ENCODE data around the gene HEMGN. TPM values are rescaled to one million over a fixed set of nuclear protein-coding genes. Genes with fewer than 3 reads are reported as not detected.

The HEMGN gene
- total RNA-seq, 2 experiments from 2014 or later: 0.69 to 0.99 TPM

DNA sequence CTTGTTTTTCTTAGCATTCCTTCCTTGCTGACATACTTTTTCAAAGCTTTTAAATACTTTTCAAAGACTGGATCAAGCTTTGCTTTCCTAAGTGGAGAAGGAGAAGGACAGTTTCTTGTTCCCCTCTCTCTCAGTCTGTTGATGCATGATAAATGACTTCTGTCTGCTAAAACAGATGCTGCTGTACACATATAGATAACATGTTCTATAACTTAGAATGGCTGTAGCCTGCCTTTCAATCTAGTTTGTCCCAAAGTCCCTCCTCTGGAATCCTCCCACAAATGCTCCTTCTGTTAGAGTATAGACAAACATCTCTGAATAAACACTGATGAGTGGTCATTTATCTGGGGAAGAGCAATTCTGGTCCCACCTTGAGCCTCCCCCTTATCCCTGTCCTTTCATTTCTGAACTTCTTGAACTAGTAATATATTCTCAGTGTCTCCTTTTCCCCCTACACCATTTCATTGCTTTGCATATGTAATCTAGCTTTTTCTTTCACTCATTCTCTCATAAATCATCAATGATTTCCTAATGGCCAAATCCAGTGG lies 5.4 kb upstream of the HEMGN start:
- H3K27me3 Mint-ChIP-seq: no peaks in the 10 kb centered on the region
- H3K27ac Mint-ChIP-seq: no peak overlapping the region
- peaks cover 6% of the 10 kb centered on the region for H3K4me1 Mint-ChIP-seq (ENCODE audit: low read depth)
- H3K36me3 Mint-ChIP-seq: no peaks in the 10 kb centered on the region
- intact Hi-C loops (cut with micrococcal nuclease): no loop called here
- DNase-seq: no peak
- POLR2A ChIA-PET: no interaction called here
- CTCF ChIA-PET: interaction anchor here (0.8 to 2.5 kb wide), 2 partner anchors 11 to 53 kb away, joined by 3 to 10 read pairs; no protein-coding TSS in a partner anchor
- no peak overlapping the region for H3K4me3 Mint-ChIP-seq
- no peaks in the 10 kb centered on the region for H3K9me3 Mint-ChIP-seq

DNA sequence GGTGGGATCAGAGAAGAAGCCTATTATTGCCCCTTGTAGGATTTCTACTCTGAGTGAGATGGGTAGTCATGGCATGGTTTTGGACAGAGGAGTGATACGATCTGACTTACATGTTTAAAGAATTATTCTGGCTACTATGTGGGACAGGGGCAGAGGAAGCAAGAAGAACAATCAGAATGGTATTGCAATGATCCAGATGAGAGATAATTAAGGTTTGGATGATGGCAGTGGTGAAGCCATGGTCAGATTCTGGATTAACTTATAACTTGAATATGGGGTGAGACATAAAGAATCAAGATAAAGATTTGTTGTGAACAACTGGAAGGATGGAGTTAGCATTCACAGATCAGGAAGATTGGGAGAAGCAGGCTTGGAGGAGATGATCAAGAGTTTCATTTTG lies 3.4 kb upstream of the HEMGN start:
- intact Hi-C loops (cut with micrococcal nuclease): no loop called here
- CTCF ChIA-PET: interaction anchor here (1.3 kb wide), 1 partner anchor 17 kb away, joined by 4 read pairs; no protein-coding TSS in a partner anchor
- H3K27me3 Mint-ChIP-seq: no peaks in the 10 kb centered on the region
- H3K9me3 Mint-ChIP-seq: no peaks in the 10 kb centered on the region
- H3K4me3 Mint-ChIP-seq: no peak overlapping the region
- POLR2A ChIA-PET: no interaction called here
- peaks cover 15% of the 10 kb centered on the region for H3K4me1 Mint-ChIP-seq (ENCODE audit: low read depth)
- H3K27ac Mint-ChIP-seq: no peak overlapping the region
- no peaks in the 10 kb centered on the region for H3K36me3 Mint-ChIP-seq
- DNase-seq: no peak

DNA sequence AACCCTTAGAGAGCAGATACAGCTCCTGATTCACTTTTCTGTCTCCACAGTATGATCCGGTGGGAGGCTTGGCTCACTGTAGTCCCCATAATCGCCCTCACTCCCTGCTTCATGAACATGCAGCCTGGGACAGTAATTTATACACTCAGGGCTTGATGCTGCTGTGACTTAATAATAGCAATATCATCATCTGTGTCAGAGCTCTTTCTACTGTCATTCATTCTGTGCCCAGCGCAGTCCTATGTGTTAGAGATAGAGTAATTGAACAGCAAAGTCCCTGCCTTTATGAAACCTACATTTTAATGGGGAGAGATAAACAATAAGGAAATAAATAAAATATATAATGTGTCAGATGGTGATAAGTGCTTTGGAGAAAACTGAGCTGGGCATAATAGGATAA lies 2.8 kb upstream of the HEMGN start:
- H3K27ac Mint-ChIP-seq: no peak overlapping the region
- DNase-seq: no peak
- H3K4me3 Mint-ChIP-seq: no peak overlapping the region
- H3K27me3 Mint-ChIP-seq: no peaks in the 10 kb centered on the region
- ChIA-PET CTCF (interaction anchor here (1.3 kb wide), 1 partner anchor 16 kb away, joined by 4 read pairs; no protein-coding TSS in a partner anchor), POLR2A (interaction anchor here (0.6 kb wide), 1 partner anchor 314 kb away, joined by 3 read pairs; the partner anchor contains the start of gene TBC1D2)
- no peaks in the 10 kb centered on the region for H3K36me3 Mint-ChIP-seq
- intact Hi-C loops (cut with micrococcal nuclease): no loop called here
- peaks cover 16% of the 10 kb centered on the region for H3K4me1 Mint-ChIP-seq (ENCODE audit: low read depth)
- H3K9me3 Mint-ChIP-seq: no peaks in the 10 kb centered on the region

DNA sequence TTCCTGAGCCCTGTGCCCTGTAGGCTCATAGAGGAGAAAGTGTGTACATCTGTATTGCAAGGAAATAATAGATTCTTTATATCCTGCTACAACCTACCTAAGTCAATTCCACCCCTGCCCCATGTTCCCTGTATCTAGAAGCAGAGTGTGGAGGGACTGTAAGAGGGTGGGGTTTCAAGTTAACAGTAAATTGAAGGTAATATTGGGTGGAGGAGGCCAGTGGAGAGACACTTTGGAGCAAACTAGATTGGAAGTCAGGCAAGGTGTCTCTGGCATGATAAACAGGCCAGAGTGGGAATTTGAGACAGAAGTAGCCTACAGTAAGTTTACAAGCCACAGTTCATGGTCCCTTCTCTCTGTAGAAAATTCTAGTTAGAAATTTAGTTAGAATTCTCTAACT lies 2.3 kb upstream of the HEMGN start:
- H3K27me3 Mint-ChIP-seq: no peaks in the 10 kb centered on the region
- DNase-seq: no peak
- H3K4me3 Mint-ChIP-seq: no peak overlapping the region
- no peak overlapping the region for H3K27ac Mint-ChIP-seq
- ChIA-PET CTCF (interaction anchor here (1.3 kb wide), 1 partner anchor 16 kb away, joined by 4 read pairs; no protein-coding TSS in a partner anchor), POLR2A (interaction anchor here (0.6 kb wide), 1 partner anchor 315 kb away, joined by 3 read pairs; the partner anchor contains the start of gene TBC1D2)
- H3K36me3 Mint-ChIP-seq: no peaks in the 10 kb centered on the region
- H3K9me3 Mint-ChIP-seq: no peaks in the 10 kb centered on the region
- H3K4me1 Mint-ChIP-seq (ENCODE audit: low read depth): peaks cover 20% of the 10 kb centered on the region
- intact Hi-C loops (cut with micrococcal nuclease): no loop called here

DNA sequence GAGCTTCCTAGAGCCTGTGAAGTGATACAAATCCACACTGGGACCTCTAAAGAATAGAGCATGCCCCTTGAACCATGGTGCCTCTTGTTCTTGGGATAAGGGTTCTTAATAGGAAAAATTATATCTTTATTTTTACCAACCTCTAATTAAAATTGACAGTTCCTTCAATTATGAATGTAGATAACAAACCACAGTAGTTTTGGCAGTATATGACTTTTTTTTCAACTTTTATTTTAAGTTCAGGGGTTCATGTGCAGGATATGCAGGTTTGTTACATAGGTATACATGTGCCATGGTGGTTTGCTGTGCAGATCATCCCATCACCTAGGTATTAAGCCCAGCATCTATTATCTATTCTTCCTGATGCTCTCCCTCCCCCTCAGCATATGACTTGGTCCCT lies 974 bp downstream of the HEMGN start:
- ChIA-PET CTCF (interaction anchor here (0.8 to 3.2 kb wide), 2 partner anchors 13 to 17 kb away, joined by 3 to 15 read pairs; no protein-coding TSS in a partner anchor), POLR2A (no interaction called here)
- H3K4me3 Mint-ChIP-seq: no peak overlapping the region
- no peaks in the 10 kb centered on the region for H3K9me3 Mint-ChIP-seq
- no peaks in the 10 kb centered on the region for H3K36me3 Mint-ChIP-seq
- intact Hi-C loops (cut with micrococcal nuclease): no loop called here
- H3K27me3 Mint-ChIP-seq: no peaks in the 10 kb centered on the region
- peaks cover 26% of the 10 kb centered on the region for H3K4me1 Mint-ChIP-seq (ENCODE audit: low read depth)
- no peak overlapping the region for H3K27ac Mint-ChIP-seq
- no peak for DNase-seq

DNA sequence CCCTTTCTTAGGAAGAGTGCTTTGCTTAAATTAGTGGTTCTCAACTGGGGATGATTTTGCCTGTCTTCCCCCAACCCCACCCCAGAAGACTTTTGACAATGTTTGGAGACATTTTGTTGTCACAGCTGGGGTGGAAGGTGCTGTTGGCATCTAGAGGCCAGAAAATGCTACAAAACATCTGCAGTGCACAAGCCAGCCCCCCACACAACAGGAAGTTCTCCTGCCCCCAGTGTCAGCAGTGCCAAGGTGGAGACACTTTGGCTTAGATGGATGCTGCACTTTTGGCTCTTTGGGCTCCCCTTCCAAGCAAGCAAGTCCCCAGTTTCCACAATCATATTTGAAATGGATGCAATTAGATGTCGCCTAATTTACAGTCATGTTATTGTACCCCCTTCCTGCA lies 2.7 kb downstream of the HEMGN start:
- CTCF ChIA-PET: interaction anchor here (1.6 to 3.2 kb wide), 2 partner anchors 11 to 45 kb away, joined by 4 to 15 read pairs; no protein-coding TSS in a partner anchor
- no peak overlapping the region for H3K4me3 Mint-ChIP-seq
- intact Hi-C loops (cut with micrococcal nuclease): no loop called here
- POLR2A ChIA-PET: no interaction called here
- DNase-seq: no peak
- no peaks in the 10 kb centered on the region for H3K9me3 Mint-ChIP-seq
- no peaks in the 10 kb centered on the region for H3K36me3 Mint-ChIP-seq
- H3K4me1 Mint-ChIP-seq (ENCODE audit: low read depth): peaks cover 44% of the 10 kb centered on the region
- H3K27me3 Mint-ChIP-seq: no peaks in the 10 kb centered on the region
- no peak overlapping the region for H3K27ac Mint-ChIP-seq

DNA sequence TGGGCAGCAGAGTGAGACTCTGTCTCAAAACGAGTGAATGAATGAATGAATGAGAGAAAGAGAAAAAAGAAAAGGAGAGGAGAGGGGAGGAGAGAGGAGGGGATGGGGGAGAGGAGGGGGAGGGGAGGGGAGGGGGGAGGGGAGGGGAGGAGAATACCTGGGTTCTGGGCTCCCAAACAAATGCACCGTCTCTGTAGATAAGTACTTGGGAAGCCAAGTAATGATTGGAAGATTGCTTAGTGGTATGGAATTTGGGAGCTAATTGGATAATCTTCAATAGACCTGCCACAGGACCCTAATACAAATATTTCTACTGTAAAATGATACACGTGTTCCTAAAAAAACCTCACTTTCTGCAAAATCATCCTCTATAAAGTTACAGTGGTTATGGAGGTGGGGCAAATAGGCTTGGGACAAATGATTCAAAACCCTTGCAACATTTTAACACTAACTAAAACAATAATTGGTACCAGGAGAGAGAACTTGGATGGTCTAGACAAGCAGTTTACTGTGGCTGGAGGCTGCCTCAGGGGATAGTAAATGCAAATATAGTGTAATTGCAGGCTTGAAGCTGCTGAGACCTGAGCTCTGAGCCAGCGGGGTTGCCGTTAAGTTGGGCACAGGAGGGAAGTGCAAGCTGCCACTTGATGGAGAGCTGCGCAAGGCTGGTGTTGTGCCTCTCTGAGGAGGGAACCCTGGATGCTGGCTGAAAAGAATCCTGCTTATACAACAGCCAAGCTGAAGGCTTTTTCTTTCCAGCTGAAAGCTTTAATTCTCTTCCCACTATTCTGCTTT lies 3.5 kb downstream of the HEMGN start:
- CTCF ChIA-PET: interaction anchor here (3.2 kb wide), 1 partner anchor 11 kb away, joined by 15 read pairs; no protein-coding TSS in a partner anchor

DNA sequence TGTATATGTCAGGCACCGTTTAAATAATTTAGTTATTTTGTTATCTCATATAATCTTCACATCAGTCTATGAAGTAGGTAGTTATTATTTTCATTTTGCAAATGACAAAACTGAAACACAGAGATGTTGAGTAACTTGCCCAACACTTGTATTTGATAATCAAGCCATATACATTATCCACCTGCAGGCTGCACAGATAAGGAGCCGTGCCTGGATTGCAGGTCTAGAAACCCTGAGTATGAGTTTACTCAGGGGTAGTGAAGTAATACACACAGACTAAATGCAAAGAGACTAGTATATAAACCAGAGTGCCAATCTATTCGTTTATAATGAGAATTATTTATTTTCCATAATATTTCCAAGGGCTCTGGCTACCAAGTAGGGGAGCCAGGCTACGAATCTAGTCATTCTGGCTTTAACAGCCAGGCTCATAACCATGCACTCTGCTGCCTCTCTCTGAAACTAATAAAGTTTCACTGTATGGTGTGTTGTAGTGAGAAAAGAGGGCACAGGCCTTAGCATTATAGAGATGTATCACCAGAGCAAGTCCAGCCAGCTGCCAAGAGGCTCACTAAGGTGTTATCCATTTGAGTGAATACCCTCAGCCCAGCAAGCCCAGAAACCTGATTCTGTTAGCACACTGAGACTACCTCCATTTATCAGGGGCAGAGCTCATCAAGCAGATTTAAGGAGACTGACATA lies 4.5 kb downstream of the HEMGN start:
- intact Hi-C loops (cut with micrococcal nuclease): no loop called here
- H3K36me3 Mint-ChIP-seq: no peaks in the 10 kb centered on the region

More for the DNA sequence above, 3.5 kb downstream of the HEMGN start:
- H3K27me3 Mint-ChIP-seq: no peaks in the 10 kb centered on the region
- H3K4me1 Mint-ChIP-seq (ENCODE audit: low read depth): peaks cover 48% of the 10 kb centered on the region
- POLR2A ChIA-PET: no interaction called here
- H3K4me3 Mint-ChIP-seq: no peak overlapping the region
- intact Hi-C loops (cut with micrococcal nuclease): no loop called here
- H3K9me3 Mint-ChIP-seq: no peaks in the 10 kb centered on the region
- DNase-seq: no peak
- H3K36me3 Mint-ChIP-seq: no peaks in the 10 kb centered on the region
- H3K27ac Mint-ChIP-seq: no peak overlapping the region

DNA sequence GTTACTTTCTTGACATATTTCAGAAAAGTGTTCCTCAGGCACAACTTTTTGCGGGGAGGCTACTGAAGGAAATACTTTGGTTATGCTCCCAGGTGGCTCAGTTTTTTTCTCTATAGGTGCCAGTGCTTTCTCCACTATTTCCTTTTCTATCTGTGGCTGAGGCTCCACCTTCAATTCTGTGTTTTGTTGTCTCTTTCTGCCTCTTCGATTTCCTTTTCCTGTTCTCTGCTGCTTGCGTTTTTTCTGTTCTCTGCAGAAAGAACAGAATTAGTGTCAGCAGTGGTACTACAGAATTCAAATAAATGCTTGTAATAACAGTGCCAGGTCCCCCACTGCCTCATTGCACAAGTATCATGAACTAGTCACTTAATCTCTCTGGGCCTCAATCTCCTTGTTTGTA lies 7.0 kb downstream of the HEMGN start:
- intact Hi-C loops (cut with micrococcal nuclease): loop anchor here (1.0 kb wide), 1 partner anchor 7 kb away; the partner anchor contains the start of gene HEMGN
- CTCF ChIA-PET: interaction anchor here (0.9 to 2.1 kb wide), 3 partner anchors 8 to 36 kb away, joined by 3 to 10 read pairs (median 7); no protein-coding TSS in a partner anchor
- Mint-ChIP-seq H3K36me3 (no peaks in the 10 kb centered on the region), H3K27ac (peak overlapping the region; percentile 84), H3K27me3 (no peaks in the 10 kb centered on the region), H3K9me3 (no peaks in the 10 kb centered on the region), H3K4me1 (ENCODE audit: low read depth) (peaks cover 39% of the 10 kb centered on the region), H3K4me3 (peak overlapping the region; percentile 53)
- POLR2A ChIA-PET: interaction anchor here (1.9 kb wide), 1 partner anchor 9 kb away, joined by 9 read pairs; the partner anchor contains the start of gene TRMO
- DNase-seq: no peak

More for the DNA sequence above, 4.5 kb downstream of the HEMGN start:
- Mint-ChIP-seq H3K4me3 (no peak overlapping the region), H3K9me3 (no peaks in the 10 kb centered on the region), H3K27me3 (no peaks in the 10 kb centered on the region), H3K27ac (no peak overlapping the region), H3K4me1 (ENCODE audit: low read depth) (peaks cover 50% of the 10 kb centered on the region)
- DNase-seq: no peak
- CTCF ChIA-PET: no interaction called here
- POLR2A ChIA-PET: no interaction called here

DNA sequence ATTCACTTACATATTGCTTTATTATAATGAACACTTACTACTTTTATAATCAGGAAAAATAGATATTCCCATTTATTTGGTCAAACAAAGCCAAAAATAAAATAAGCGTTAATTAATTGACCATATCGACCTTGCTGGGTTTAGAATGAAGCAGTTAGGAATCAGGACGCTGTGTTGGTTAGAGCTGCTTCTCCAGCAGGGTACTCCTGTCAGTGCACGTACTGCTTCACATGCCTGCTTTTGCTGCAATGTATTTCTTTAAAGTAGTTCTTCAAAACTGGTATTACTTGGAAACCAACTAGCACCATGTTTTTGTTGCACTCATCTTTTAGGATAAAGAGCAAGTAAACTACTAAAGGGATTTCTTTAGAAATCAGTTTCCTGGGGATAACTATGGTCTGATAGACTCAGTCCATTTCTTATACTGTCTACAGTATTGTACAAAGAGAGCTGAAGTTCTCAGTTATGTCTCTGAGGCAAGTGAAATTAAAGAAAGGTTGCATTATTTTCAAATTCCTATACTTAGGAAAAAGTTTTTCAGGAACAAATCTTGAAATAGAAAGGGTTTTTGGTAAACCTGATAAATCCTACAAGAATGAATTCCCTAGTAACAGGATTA lies 8.9 kb downstream of the HEMGN start:
- Mint-ChIP-seq H3K4me3 (peak overlapping the region; percentile 16), H3K27ac (no peak overlapping the region), H3K27me3 (no peaks in the 10 kb centered on the region), H3K36me3 (no peaks in the 10 kb centered on the region), H3K9me3 (no peaks in the 10 kb centered on the region), H3K4me1 (ENCODE audit: low read depth) (peaks cover 37% of the 10 kb centered on the region)
- POLR2A ChIA-PET: no interaction called here
- no peak for DNase-seq
- intact Hi-C loops (cut with micrococcal nuclease): loop anchor here (10.0 kb wide), 1 partner anchor 866 kb away; the partner anchor contains the start of gene ANKS6
- CTCF ChIA-PET: interaction anchor here (2.1 kb wide), 2 partner anchors 25 to 106 kb away, joined by 6 to 10 read pairs; no protein-coding TSS in a partner anchor

DNA sequence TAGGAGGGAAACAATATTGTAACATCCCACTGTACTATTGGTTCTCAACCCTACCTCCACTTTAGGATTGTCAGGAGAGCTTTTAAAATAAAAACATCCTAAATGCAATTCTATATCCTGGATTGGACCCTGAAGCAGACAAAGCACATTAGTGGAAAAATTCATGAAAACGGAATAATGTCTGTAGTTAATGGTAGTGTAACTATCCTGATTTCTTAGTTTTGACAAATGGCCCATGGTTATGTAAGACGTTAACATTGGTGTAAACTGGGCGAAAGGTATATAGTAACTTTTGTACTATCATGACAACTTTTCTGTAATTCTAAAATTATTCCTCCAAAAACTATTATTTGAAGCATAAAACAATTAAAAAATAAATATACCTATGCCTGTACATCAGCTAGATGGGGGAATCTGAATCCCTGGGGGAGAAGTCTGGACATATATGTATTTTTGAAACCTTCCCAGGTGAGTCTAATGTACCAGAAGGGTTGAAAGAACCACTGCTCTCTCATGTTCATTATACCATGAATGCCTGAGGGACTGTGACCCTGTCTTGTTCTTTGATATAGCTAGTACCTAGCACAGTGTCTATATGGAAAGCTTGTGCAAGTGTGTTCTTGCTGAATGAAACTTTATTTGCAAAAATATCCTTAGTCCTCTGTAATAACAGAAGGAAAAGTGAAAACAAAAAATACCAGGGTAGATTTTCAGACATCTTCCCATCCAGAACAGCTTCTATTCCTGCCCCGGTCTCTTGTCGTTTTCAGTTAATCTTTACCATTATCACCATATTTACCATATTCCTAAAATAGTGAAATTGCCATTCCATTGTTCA lies 12.3 kb downstream of the HEMGN start:
- intact Hi-C loops (cut with micrococcal nuclease): loop anchor here (10.0 kb wide), 1 partner anchor 869 kb away; the partner anchor contains the start of gene ANKS6
- Mint-ChIP-seq H3K36me3 (peaks cover 10% of the 10 kb centered on the region), H3K4me1 (ENCODE audit: low read depth) (peaks cover 28% of the 10 kb centered on the region), H3K27ac (no peak overlapping the region), H3K27me3 (peaks cover 2% of the 10 kb centered on the region), H3K9me3 (peaks cover 2% of the 10 kb centered on the region), H3K4me3 (no peak overlapping the region)
- POLR2A ChIA-PET: interaction anchor here (0.6 kb wide), 1 partner anchor 106 kb away, joined by 3 read pairs; no protein-coding TSS in a partner anchor
- CTCF ChIA-PET: interaction anchor here (1.2 to 7.6 kb wide), 4 partner anchors 25 to 110 kb away, joined by 3 to 99 read pairs (median 4); partner anchors contain the start of gene ANP32B
- DNase-seq: no peak

All from activated CD4-positive, alpha-beta memory T cell treated with anti-CD3 and anti-CD28 coated beads for 36 hours (primary cell).